Measurements from ENCODE around the gene TAT. TPM values are rescaled to one million over a fixed set of nuclear protein-coding genes. Genes with fewer than 3 reads are reported as not detected.

Gene TAT
- total RNA-seq, 1 experiment from 2014 or later, result not detected

DNA sequence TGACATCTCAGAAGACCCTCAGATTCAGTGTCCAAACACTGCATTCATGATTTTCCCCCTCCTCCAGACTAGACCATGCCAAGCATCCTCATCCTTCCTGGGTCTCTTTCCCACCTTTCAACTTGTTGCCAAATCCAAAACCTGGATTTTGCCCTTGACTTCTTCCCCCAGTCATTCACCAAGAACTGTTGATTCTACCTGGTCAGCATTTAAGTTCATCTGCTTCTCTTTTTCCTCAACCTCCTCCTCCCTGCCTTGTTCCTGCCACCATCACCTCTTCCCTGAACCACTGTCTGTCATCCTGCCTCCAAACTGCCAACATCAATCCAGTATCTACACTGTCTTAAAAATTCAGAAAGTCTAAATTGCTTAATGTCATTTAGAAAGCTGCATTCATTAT lies 29.7 kb downstream of the TAT start:
- DNase-seq (ENCODE audit: low read depth), result no peak

DNA sequence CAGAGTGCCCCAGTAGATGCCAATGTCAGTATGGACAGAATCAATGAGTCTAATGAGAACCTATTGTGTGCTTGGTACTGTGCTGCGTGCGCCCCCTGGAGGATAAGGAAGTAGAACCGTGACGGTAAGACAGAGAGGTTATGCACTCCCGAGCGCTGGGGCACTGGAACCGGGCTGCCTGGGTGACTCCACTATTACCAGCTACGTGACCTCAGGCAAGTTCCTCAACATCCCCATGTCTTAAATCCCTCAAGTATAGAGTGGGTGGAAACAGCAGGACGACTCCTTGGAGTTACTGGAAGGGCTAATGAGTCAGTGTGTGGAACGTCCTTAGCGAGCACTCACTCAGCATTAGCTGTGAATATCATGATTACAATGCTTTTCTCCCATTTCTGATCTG lies 34.5 kb downstream of the TAT start:
- peak; percentile 18 for DNase-seq (ENCODE audit: low read depth)

DNA sequence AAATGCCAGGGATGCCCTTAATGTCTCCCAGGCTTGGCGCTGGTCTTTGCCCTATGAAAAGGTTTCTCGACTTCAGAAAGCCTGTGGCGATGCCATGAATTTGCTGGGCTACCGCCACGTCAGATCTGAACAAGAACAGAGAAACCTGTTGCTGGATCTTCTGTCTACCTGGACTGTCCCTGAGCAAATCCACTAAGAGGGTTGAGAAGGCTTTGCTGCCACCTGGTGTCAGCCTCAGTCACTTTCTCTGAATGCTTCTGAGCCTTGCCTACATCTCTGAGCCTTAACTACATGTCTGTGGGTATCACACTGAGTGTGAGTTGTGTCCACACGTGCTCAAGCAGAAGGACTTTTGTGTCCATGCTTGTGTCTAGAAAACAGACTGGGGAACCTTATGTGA lies 39.2 kb downstream of the TAT start:
- DNase-seq (ENCODE audit: low read depth), result peak; percentile 38

DNA sequence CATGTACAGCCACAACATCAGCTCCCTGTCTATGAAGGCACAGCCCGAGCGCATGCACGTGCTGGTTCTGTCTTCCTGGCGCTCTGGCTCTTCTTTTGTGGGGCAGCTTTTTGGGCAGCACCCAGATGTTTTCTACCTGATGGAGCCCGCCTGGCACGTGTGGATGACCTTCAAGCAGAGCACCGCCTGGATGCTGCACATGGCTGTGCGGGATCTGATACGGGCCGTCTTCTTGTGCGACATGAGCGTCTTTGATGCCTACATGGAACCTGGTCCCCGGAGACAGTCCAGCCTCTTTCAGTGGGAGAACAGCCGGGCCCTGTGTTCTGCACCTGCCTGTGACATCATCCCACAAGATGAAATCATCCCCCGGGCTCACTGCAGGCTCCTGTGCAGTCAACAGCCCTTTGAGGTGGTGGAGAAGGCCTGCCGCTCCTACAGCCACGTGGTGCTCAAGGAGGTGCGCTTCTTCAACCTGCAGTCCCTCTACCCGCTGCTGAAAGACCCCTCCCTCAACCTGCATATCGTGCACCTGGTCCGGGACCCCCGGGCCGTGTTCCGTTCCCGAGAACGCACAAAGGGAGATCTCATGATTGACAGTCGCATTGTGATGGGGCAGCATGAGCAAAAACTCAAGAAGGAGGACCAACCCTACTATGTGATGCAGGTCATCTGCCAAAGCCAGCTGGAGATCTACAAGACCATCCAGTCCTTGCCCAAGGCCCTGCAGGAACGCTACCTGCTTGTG lies 40.0 kb downstream of the TAT start:
- no peak for DNase-seq (ENCODE audit: low read depth)

DNA sequence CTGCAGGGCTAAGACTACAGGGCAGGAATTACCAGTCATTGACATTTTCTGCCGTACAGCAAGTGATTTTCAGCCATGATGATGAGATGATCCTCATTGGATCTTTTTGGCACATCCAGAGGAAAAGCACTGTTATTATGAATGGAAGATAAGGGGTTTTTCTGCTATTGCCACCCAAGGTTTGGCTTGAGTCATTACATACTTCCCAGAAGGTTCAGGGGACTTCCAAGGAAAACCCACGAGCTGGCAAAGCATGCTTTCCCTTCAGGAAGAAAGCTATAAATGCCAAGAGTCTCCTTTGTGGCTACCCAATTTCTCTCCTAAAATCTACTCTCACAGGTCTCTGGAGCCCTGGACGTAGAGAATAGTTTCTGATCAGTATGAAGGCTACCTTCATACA lies 44.5 kb downstream of the TAT start:
- DNase-seq (ENCODE audit: low read depth), result no peak

DNA sequence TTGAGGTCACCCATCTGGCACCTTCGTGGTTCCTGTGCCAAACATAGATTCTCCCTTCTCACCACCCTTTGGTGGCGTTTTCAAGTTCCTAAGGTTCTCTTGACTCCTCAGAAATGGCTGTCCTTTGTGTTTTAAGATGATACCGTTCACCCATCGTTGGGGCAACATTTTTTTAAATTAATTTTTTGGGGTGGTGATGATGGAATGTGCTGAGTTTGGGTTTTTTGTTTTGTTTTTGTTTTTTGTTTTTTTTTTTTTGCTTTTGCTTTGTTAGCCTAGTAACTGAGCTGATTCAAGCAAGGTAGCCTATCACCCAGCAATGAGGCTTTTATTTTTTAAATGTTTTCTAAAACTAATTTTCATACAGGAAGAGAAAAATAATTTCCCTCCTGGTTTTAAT lies 48.0 kb downstream of the TAT start:
- DNase-seq (ENCODE audit: low read depth), result no peak

DNA sequence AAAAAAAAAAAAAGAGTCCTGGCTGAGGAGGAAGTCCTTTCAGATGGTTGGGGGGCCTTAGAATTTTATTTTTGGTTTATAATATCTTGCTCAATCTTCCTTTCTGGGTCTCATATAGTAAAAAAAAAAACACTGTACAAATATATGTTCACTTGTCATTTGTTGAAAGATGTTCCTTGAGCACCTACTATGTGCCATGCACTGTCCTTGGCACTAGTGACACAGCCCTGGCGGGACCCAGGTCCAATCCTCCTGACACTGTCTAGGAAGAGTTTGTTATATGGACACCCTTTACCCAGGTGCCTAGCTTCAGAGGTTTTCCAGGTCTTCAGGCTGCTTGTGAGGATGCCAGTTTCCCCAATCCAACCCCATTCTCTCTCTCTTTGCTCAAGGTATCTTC lies 48.6 kb downstream of the TAT start:
- no peak for DNase-seq (ENCODE audit: low read depth)

DNA sequence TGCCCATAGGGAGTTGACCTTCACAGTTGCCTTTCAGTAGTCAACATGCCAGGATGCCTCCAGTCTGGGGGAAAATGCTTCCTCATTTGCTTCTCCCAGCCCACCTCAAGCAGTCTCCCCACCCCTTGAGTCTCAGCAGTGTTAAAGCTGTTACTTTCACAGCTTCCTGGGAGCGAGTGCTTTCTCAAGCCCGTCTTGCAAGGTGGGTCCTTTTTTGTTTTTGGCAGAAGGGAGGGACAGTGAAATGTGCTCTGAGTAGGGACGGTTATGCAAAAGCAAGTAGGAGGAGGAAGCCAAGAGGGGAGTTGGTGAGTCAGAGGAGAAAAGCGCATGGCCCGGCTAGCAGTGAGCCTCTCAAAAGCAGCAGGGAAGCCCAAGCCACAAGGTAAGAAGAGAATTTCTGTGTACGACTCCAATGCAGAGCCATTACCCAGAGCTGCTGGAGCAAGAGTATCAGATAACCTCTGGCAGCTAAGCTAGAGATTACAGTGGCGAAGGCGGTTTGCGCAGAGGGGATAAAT lies 50.7 kb downstream of the TAT start, which contains the start of gene CHST4:
CHST4 (plus strand) TSS at position 316 of the 521 bp plus-strand sequence. CDS start 10,252 bp downstream, outside the sequence.
- peak; percentile 79 for DNase-seq (ENCODE audit: low read depth)

DNA sequence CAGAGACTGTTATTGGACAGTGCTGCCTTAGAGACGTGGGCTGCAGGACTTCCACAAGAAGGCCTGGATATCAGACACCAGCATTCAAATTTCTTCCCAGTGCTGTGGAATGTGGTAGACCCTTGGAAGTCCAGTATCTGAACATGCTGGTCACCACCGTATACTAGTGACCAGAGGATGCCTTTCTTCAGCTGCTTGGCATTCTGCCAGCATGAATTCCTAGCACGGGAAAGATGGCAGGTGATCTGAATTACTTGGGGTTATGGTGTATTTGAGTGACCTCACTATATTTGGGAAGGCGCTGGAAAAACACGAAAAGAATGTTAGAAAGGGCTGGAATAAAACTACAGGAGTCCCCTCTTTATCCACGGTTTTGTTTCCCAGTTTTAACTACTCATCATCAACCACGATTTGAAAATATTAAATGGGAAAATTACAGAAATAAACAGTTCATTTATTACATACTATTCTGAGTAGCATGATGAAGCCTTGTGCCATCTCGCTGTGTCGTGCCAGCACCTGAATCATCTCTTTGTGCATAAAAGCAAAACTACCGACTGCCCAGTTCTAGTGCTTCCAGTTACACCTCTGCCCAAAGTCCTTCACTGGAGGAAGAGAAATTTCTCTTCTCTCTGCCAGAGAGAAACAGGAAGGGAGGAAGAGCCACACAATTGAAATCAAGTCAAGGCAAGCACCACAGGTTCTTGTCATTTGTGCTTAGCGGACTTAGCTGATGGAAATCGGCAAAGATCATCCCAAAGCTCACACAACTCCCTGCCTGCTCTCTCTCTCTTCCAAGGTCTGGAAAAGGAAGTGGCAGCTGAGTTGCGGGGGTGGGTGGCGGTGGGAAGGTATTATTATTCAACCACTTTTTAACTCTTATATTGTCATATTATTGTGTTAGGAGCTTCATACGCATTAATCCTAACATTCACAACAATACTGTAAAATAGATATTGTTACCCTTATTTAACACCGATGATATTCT lies 52.0 kb downstream of the TAT start:
- no peak for DNase-seq (ENCODE audit: low read depth)

DNA sequence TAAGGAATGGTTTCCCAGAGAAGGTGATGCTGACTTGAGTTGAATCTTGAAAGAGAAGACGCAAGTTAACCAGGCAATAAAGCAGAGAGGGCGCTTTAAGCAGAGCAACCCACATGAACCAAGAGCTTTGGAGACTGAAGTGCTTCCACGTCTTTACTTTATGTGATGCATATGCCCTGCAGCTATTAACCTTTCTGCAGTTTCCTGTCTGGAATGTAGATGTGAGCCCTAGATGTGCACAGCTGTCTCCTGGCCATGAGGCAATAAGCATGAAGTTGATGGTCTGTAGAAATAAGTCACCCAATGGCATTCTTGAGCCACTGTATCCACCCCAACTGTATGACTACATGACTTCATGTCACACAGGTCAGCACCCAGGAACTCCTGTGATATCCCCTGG lies 56.3 kb downstream of the TAT start:
- no peak for DNase-seq (ENCODE audit: low read depth)

Small RNA genes lying within 50 kb of the gene (small RNA-seq; reads per million reads assigned to genes)
- not detected for gene RNU6-1061P

Other genes starting within 250 kb of the TAT start
- gene CALB2, start 218.4 kb downstream of the TAT start, total RNA-seq (2014; rRNA removed; shearing (Covaris generic)), result 5.4 and 6.9 TPM in 2 replicates
- not detected in 2 replicates for gene TLE7, start 135.0 kb downstream of the TAT start, total RNA-seq (2014; rRNA removed; shearing (Covaris generic))
- 6.3 and 8.3 TPM in 2 replicates for gene ZNF23, start 114.8 kb downstream of the TAT start, total RNA-seq (2014; rRNA removed; shearing (Covaris generic))
- 0.87 and 0.90 TPM in 2 replicates for gene ZNF19, start 87.8 kb downstream of the TAT start, total RNA-seq (2014; rRNA removed; shearing (Covaris generic))
- gene CHST4, start 50.7 kb downstream of the TAT start, total RNA-seq (2014; rRNA removed; shearing (Covaris generic)), result 0.43 TPM in 1 of 2 replicates, not detected in the other
- 0.10 and 0.55 TPM in 2 replicates for gene MARVELD3, start 49.1 kb upstream of the TAT start, total RNA-seq (2014; rRNA removed; shearing (Covaris generic))
- gene PHLPP2, start 147.6 kb upstream of the TAT start, total RNA-seq (2014; rRNA removed; shearing (Covaris generic)), result 3.9 and 5.2 TPM in 2 replicates
- 36.7 and 53.4 TPM in 2 replicates for gene AP1G1, start 231.7 kb upstream of the TAT start, total RNA-seq (2014; rRNA removed; shearing (Covaris generic))

All from HT1080 (cell line).